ENCODE results near the gene GOLGB1. TPM values are rescaled to one million over a fixed set of nuclear protein-coding genes. Genes with fewer than 3 reads are reported as not detected.
A peak's percentile ranks its signal among the peaks of the same experiment; 100 is the strongest.

The GOLGB1 gene
- total and polyA plus RNA-seq, 4 donors = 10.1 to 58.8 (median 33.0) TPM

DNA sequence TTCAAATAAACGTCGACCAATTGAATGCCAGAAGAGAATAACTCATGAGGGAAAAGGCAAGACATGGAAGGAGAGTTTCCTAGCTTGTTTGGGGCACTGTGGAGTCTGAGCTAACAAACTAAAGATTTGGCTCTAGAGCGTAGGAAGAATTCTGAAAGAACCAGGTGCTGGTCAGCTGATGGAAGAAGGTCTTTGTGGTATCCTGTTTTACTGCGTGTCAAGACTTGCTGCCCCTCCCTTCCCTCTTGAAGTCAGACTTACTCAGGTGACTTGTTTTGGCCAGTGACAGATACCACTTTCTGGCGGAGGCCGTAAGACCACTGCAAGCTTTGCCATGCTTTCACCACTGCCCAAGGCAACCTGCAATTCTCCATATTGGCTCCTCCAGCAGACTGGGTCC, 88.2 kb downstream of the GOLGB1 start (continued):
- TF ChIP-seq, protein P1, sequence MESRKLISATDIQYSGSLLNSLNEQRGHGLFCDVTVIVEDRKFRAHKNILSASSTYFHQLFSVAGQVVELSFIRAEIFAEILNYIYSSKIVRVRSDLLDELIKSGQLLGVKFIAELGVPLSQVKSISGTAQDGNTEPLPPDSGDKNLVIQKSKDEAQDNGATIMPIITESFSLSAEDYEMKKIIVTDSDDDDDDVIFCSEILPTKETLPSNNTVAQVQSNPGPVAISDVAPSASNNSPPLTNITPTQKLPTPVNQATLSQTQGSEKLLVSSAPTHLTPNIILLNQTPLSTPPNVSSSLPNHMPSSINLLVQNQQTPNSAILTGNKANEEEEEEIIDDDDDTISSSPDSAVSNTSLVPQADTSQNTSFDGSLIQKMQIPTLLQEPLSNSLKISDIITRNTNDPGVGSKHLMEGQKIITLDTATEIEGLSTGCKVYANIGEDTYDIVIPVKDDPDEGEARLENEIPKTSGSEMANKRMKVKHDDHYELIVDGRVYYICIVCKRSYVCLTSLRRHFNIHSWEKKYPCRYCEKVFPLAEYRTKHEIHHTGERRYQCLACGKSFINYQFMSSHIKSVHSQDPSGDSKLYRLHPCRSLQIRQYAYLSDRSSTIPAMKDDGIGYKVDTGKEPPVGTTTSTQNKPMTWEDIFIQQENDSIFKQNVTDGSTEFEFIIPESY (IDR thresholded peaks at IDR 0.05) = no peak
- TF ChIP-seq RXRA (IDR thresholded peaks at IDR 0.05) = no peak
- TF ChIP-seq HNF4A (conservative IDR thresholded peaks at IDR 0.05) = no peak

DNA sequence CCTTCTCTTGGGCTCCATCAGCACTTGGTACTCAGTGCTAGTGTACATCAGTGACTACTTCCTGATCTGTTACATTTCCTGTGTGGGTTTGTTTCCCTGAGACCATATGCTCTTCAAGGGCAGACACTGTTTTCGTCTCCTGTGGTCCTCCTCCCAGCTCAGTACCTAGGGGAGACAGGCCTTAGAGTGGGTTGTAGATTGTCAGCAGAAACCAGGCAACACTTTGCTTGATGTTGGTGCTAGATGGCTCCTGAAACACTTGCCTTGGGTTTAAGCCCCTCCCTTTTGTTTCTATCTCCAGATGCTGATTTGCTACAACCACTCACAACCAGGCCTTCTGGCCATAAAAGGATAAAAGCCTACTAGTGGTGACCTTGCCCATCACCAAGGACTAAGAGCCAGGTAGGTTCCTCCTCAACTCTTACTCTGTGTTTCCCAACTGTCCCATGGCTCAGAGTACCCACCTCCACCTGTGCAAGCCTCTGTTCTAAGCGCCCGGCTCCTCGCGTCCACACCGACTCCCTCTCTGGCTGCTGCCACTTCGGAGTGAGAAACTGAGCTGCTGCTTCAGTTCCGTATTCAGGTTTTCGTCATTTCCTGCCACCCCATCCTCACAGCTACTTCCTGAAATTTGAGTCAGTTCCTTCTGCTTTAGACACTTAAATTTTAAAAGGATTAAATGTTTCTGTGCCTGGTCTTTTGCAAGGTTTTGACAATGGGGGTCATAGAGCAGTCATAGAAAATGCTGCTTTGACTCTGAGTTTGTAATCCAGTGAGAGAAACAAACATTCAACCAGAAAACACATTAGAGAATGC, 89.0 kb downstream of the GOLGB1 start, which contains the start of gene HCLS1:
Gene HCLS1 (minus strand): TSS at position 548 of the 816 bp plus-strand sequence. CDS start 2,556 bp downstream, outside the sequence.
- Histone ChIP-seq H3K27ac (ENCODE audit: low read depth in 1 of 2, low read length in 2 of 2) (peak within 1 kb of the TSS; percentile 70 to 77), H3K4me1 (ENCODE audit: control insufficient read depth in 4 of 4, insufficient read depth in 4 of 4, low read length in 3 of 4) (peaks cover 0 to 3% (median under 1%) of the 10 kb centered on the region in 4 donors), H3K36me3 (ENCODE audit: control insufficient read depth in 4 of 4, insufficient read depth in 3 of 4, low read depth in 1 of 4, low read length in 3 of 4) (peaks cover 7 to 30% (median 24%) of the 10 kb centered on the region in 4 donors), H3K4me3 (ENCODE audit: low read depth in 1 of 3, low read length in 3 of 3) (peak within 1 kb of the TSS; percentile 16 to 54 (median 19)), H3K9me3 (ENCODE audit: control insufficient read depth in 4 of 4, low read length in 3 of 4) (no peaks in the 10 kb centered on the region), H3K9ac (ENCODE audit: low read depth in 1 of 2, low read length in 2 of 2) (peak within 1 kb of the TSS in 1 of 2 donors; percentile 20), H3K27me3 (ENCODE audit: control insufficient read depth in 4 of 4, insufficient read depth in 4 of 4, low read length in 3 of 4) (no peaks in the 10 kb centered on the region)
- TF ChIP-seq HNF4G (IDR thresholded peaks at IDR 0.05) = no peak
- peak; percentile 47 to 74 for TF ChIP-seq GABPA (IDR thresholded peaks at IDR 0.05 in 1 of 2, conservative IDR thresholded peaks at IDR 0.05 in 1 of 2)
- TF ChIP-seq TAF1 (conservative IDR thresholded peaks at IDR 0.05) = peak; percentile 56
- TF ChIP-seq, protein P2, sequence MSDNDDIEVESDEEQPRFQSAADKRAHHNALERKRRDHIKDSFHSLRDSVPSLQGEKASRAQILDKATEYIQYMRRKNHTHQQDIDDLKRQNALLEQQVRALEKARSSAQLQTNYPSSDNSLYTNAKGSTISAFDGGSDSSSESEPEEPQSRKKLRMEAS (IDR thresholded peaks at IDR 0.05) = no peak
- TF ChIP-seq FOXA2 (IDR thresholded peaks at IDR 0.05) = no peak
- DNase-seq (ENCODE audit: low spot score) = no peak
- 68% methylated on average over 9 of the region's 9 CpGs for WGBS

DNA sequence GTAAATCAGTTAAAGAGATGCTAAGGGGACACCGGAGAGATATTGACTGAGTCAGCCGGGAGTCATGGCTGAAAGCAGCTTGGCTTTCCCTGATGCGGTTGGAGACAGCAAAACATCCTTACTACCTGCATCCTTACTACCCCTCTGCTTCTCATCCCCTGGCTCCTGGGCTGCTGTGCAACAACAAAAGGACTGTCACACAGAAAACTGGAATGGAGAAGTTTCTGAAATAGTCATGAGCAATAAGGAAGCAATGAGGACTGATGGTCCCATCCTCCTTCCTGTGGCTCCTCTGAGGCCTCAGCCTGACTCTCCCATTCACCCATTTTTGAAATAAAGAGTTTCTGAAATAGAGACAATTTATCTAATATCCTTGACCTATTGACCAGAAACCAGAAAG, 90.0 kb downstream of the GOLGB1 start:
- Histone ChIP-seq H3K9ac (ENCODE audit: low read depth in 1 of 2, low read length in 2 of 2) (peak overlapping the region in 1 of 2 donors; percentile 6), H3K4me3 (ENCODE audit: low read depth in 1 of 3, low read length in 3 of 3) (peak overlapping the region in 1 of 3 donors; percentile 10), H3K27me3 (ENCODE audit: control insufficient read depth in 4 of 4, insufficient read depth in 4 of 4, low read length in 3 of 4) (no peaks in the 10 kb centered on the region), H3K36me3 (ENCODE audit: control insufficient read depth in 4 of 4, insufficient read depth in 3 of 4, low read depth in 1 of 4, low read length in 3 of 4) (peaks cover 3 to 21% (median 16%) of the 10 kb centered on the region in 4 donors), H3K27ac (ENCODE audit: low read depth in 1 of 2, low read length in 2 of 2) (peak overlapping the region; percentile 21 to 77), H3K9me3 (ENCODE audit: control insufficient read depth in 4 of 4, low read length in 3 of 4) (no peaks in the 10 kb centered on the region), H3K4me1 (ENCODE audit: control insufficient read depth in 4 of 4, insufficient read depth in 4 of 4, low read length in 3 of 4) (peaks cover 0 to 3% (median under 1%) of the 10 kb centered on the region in 4 donors)
- no peak for DNase-seq (ENCODE audit: low spot score)
- no peak for TF ChIP-seq JUND (IDR thresholded peaks at IDR 0.05)
- TF ChIP-seq, protein P2 (IDR thresholded peaks at IDR 0.05) = no peak
- no peak for TF ChIP-seq HNF4G (IDR thresholded peaks at IDR 0.05)
- TF ChIP-seq, protein P3, sequence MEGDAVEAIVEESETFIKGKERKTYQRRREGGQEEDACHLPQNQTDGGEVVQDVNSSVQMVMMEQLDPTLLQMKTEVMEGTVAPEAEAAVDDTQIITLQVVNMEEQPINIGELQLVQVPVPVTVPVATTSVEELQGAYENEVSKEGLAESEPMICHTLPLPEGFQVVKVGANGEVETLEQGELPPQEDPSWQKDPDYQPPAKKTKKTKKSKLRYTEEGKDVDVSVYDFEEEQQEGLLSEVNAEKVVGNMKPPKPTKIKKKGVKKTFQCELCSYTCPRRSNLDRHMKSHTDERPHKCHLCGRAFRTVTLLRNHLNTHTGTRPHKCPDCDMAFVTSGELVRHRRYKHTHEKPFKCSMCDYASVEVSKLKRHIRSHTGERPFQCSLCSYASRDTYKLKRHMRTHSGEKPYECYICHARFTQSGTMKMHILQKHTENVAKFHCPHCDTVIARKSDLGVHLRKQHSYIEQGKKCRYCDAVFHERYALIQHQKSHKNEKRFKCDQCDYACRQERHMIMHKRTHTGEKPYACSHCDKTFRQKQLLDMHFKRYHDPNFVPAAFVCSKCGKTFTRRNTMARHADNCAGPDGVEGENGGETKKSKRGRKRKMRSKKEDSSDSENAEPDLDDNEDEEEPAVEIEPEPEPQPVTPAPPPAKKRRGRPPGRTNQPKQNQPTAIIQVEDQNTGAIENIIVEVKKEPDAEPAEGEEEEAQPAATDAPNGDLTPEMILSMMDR (IDR thresholded peaks at IDR 0.05; ENCODE audit: low read depth, low read length, missing input control) = no peak
- no peak for TF ChIP-seq RXRA (IDR thresholded peaks at IDR 0.05)
- TF ChIP-seq, protein P1 (IDR thresholded peaks at IDR 0.05) = no peak
- TF ChIP-seq RAD21 (IDR thresholded peaks at IDR 0.05) = no peak
- no peak for TF ChIP-seq TAF1 (conservative IDR thresholded peaks at IDR 0.05)
- no peak for TF ChIP-seq FOXA1 (IDR thresholded peaks at IDR 0.05)
- TF ChIP-seq, protein P4, sequence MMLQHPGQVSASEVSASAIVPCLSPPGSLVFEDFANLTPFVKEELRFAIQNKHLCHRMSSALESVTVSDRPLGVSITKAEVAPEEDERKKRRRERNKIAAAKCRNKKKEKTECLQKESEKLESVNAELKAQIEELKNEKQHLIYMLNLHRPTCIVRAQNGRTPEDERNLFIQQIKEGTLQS (IDR thresholded peaks at IDR 0.05) = no peak
- TF ChIP-seq YY1 (IDR thresholded peaks at IDR 0.05) = no peak
- 89% methylated on average over 3 of the region's 3 CpGs for WGBS
